H4 (cell line): ENCODE results near the gene DEDD2. TPM values are rescaled to one million over a fixed set of nuclear protein-coding genes. Genes with fewer than 3 reads are reported as not detected.

Source experiments
- total RNA-seq: library from RNA; depleted of rRNA; stranded (reverse); fragments of >200 nt; shearing (Covaris generic); gene quantifications from 2 replicates; pipeline ENCODE4 v1.2.3, GENCODE V29; 2014; rRNA removed

Gene DEDD2
- total RNA-seq, 1 experiment from 2014 or later, result 10.4 TPM

Other genes with a start within 250 kb of the DEDD2 start
- gene ATP1A3, start 223.4 kb downstream of the DEDD2 start, total RNA-seq, result 2.1 and 2.8 TPM in 2 replicates
- gene GRIK5, start 147.5 kb downstream of the DEDD2 start, total RNA-seq, result 0.12 TPM in 1 of 2 replicates, not detected in the other
- gene ZNF574, start 141.5 kb downstream of the DEDD2 start, total RNA-seq, result 11.8 and 15.8 TPM in 2 replicates
- gene POU2F2, start 85.2 kb downstream of the DEDD2 start, total RNA-seq, result 0.02 TPM in 1 of 2 replicates, not detected in the other
- 4.1 and 5.5 TPM in 2 replicates for gene ZNF526, start 2.6 kb upstream of the DEDD2 start, total RNA-seq
- gene GSK3A, start 24.9 kb upstream of the DEDD2 start, total RNA-seq, result 29.8 and 30.6 TPM in 2 replicates
- 27.1 and 31.1 TPM in 2 replicates for gene ERF, start 37.5 kb upstream of the DEDD2 start, total RNA-seq
- 10.8 and 12.1 TPM in 2 replicates for gene CIC, start 51.6 kb upstream of the DEDD2 start, total RNA-seq
- 0.16 and 1.4 TPM in 2 replicates for gene PRR19, start 84.5 kb upstream of the DEDD2 start, total RNA-seq
- 78.5 and 112 TPM in 2 replicates for gene PAFAH1B3, start 84.9 kb upstream of the DEDD2 start, total RNA-seq
- 0.08 TPM in 1 of 2 replicates, not detected in the other for gene TMEM145, start 95.6 kb upstream of the DEDD2 start, total RNA-seq
- gene MEGF8, start 108.0 kb upstream of the DEDD2 start, total RNA-seq, result 4.9 and 8.1 TPM in 2 replicates
- gene CNFN, start 172.6 kb upstream of the DEDD2 start, total RNA-seq, result 1.0 TPM in 1 of 2 replicates, not detected in the other
- gene LIPE, start 209.7 kb upstream of the DEDD2 start, total RNA-seq, result 0.68 and 1.2 TPM in 2 replicates
- not detected in 2 replicates for gene CXCL17, start 225.3 kb upstream of the DEDD2 start, total RNA-seq